ENCODE data around the gene ABR. TPM values are rescaled to one million over a fixed set of nuclear protein-coding genes. Genes with fewer than 3 reads are reported as not detected.

Gene ABR
- total and polyA plus RNA-seq, 2 of the 13 experiments (the other 11 are each of a cell fraction or from before 2014, with no cell fraction given), result 12.4 to 40.4 TPM

GRCh38 chr17:1107777-1108477 lies 71.9 kb downstream of the ABR start:
- ATAC-seq (peak; percentile 4; the same call in 1 of the 3 replicates), FAIRE-seq (no peak), DNase-seq (ENCODE audit: low spot score) (no peak)
- in situ Hi-C loops (cut with HindIII; ENCODE audit: extremely low pct_ligation_motif_present, low pct_unique_long_range_greater_than_20kb), result no loop called here
- BruUV-seq (replicated peaks), result no TSS peak
- Histone ChIP-seq H4K20me1 (ENCODE audit: insufficient read depth, low read length) (no peaks in the 10 kb centered on the region), H3K79me2 (ENCODE audit: insufficient read depth, low read length) (no peaks in the 10 kb centered on the region), H2AFZ (ENCODE audit: low read length) (no peak overlapping the region), H3K36me3 (replicated peaks in 1 of 2; ENCODE audit: control insufficient read depth in 1 of 2, insufficient read depth in 2 of 2, low read length in 2 of 2) (no peaks in the 10 kb centered on the region), H3K9me3 (ENCODE audit: low read length) (no peaks in the 10 kb centered on the region), H3K27me3 (ENCODE audit: control insufficient read depth in 1 of 2, insufficient read depth in 2 of 2, low read length in 2 of 2) (no peaks in the 10 kb centered on the region), H3K4me3 (replicated peaks in 1 of 3; ENCODE audit: insufficient read depth in 1 of 3, low read depth in 2 of 3, low read length in 3 of 3) (peak overlapping the region; percentile 81 to 89 (median 83)), H3K27ac (ENCODE audit: extremely low read length, insufficient read depth, low read length) (no peak overlapping the region), H3K9ac (ENCODE audit: insufficient read depth, low read depth, low read length) (peak overlapping the region; percentile 76), H3K4me1 (ENCODE audit: insufficient read depth, low read length) (peaks cover 45% of the 10 kb centered on the region), H3K4me2 (ENCODE audit: low read depth, low read length) (peak overlapping the region; percentile 100)
- ChIA-PET POLR2A (interaction anchor here (0.8 kb wide), 1 partner anchor 8 kb away, joined by 4 read pairs; no protein-coding TSS in a partner anchor), CTCF (ENCODE audit: low intra/inter-chr PET ratio, low total read pairs) (no interaction called here)
- WGBS (ENCODE audit: low lambda C conversion rate), result 62% methylated on average over 13 of the region's 24 CpGs
- intact Hi-C loops (cut with micrococcal nuclease; ENCODE audit: unreplicated experiment), result no loop called here
- TF ChIP-seq CENPX (CRISPR knock-in tag; IDR thresholded peaks at IDR 0.05) (no peak), ZNF17 (CRISPR knock-in tag; IDR thresholded peaks at IDR 0.05) (no peak), SNRNP70 (IDR thresholded peaks at IDR 0.05; ENCODE audit: low read depth, low read length) (no peak), REPIN1 (CRISPR knock-in tag; IDR thresholded peaks at IDR 0.05; ENCODE audit: borderline replicate concordance, low read depth) (no peak), KMT2A (CRISPR knock-in tag; IDR thresholded peaks at IDR 0.05) (0 out of 2 replicates have a peak, but pooled peaks have one; percentile 5), POLR2A (IDR thresholded peaks at IDR 0.05; ENCODE audit: insufficient read depth in 1 of 2, low read depth in 2 of 2, low read length in 2 of 2) (no peak), ZSCAN12 (CRISPR knock-in tag; IDR thresholded peaks at IDR 0.05) (no peak), SOX6 (IDR thresholded peaks at IDR 0.05) (no peak), SOX6 (CRISPR knock-in tag; IDR thresholded peaks at IDR 0.05) (no peak), ZBTB39 (CRISPR knock-in tag; IDR thresholded peaks at IDR 0.05) (no peak), ELK4 (CRISPR knock-in tag; IDR thresholded peaks at IDR 0.05; ENCODE audit: borderline replicate concordance) (no peak), E2F5 (CRISPR knock-in tag; conservative IDR thresholded peaks at IDR 0.05) (no peak), ZNF296 (CRISPR knock-in tag; conservative IDR thresholded peaks at IDR 0.05) (no peak), HDAC6 (IDR thresholded peaks at IDR 0.05; ENCODE audit: low read depth, low read length) (no peak), RFXAP (CRISPR knock-in tag; IDR thresholded peaks at IDR 0.05; ENCODE audit: borderline replicate concordance) (no peak), MYNN (CRISPR knock-in tag; IDR thresholded peaks at IDR 0.05; ENCODE audit: low read depth) (no peak), TFDP2 (CRISPR knock-in tag; IDR thresholded peaks at IDR 0.05) (peak; percentile 10; the same call in 1 of the 2 replicates), FOXJ3 (CRISPR knock-in tag; IDR thresholded peaks at IDR 0.05; ENCODE audit: borderline replicate concordance) (no peak), MED13 (CRISPR knock-in tag; IDR thresholded peaks at IDR 0.05) (no peak), ZNF317 (CRISPR knock-in tag; IDR thresholded peaks at IDR 0.05) (no peak), ZBTB21 (CRISPR knock-in tag; IDR thresholded peaks at IDR 0.05) (0 out of 2 replicates have a peak, but pooled peaks have one; percentile 15)
